SK-N-MC (cell line): ENCODE results near the gene CTSO.

Experiments used
- DNase-seq: peaks from one replicate; pipeline ENCODE4 v3.0.0-alpha.2; 2011; ENCODE audit warnings: low read depth, low spot score
- H3K27ac ChIP-seq: fragments of 200-600 bp; sonication (generic); 2 replicates; pipeline ENCODE4 v1.5.1; 2016; ENCODE audit warnings: mixed run types
- H3K36me3 ChIP-seq: fragments of 200-600 bp; sonication (generic); 2 replicates; pipeline ENCODE4 v1.6.1; 2017; ENCODE audit warnings: antibody characterized with exemption, low read length, mixed read lengths; ENCODE audit not compliant: insufficient read depth
- H3K4me3 ChIP-seq: fragments of 200-600 bp; sonication (generic); 2 replicates; pipeline ENCODE4 v1.5.1; 2016
- H3K9ac ChIP-seq: fragments of 200-600 bp; sonication (generic); 2 replicates; pipeline ENCODE4 v1.8.0; 2017; ENCODE audit warnings: mixed run types, mixed read lengths; ENCODE audit not compliant: insufficient read length
- H3K9me3 ChIP-seq: fragments of 200-600 bp; sonication (generic); 2 replicates; pipeline ENCODE4 v1.6.1; 2017; ENCODE audit warnings: low read depth, mild to moderate bottlenecking, antibody characterized with exemption, low read length, moderate library complexity, mixed read lengths
- EZH2 ChIP-seq: fragments of 200-600 bp; sonication (generic); IDR thresholded peaks from one replicate; pipeline ENCODE4 v1.6.1; 2017; ENCODE audit warnings: antibody characterized with exemption
- FOXP2 ChIP-seq: optimal IDR thresholded peaks from 2 replicates; pipeline ENCODE3; 2011; ENCODE audit warnings: mild to moderate bottlenecking, moderate library complexity; ENCODE audit not compliant: insufficient read depth; ENCODE audit errors: extremely low read length, control extremely low read depth
- POLR2AphosphoS5 ChIP-seq: IDR thresholded peaks from 2 replicates; pipeline ENCODE4 v1.6.1; 2012; ENCODE audit warnings: mild to moderate bottlenecking, low read depth, low read length, borderline replicate concordance

The CTSO gene

DNA sequence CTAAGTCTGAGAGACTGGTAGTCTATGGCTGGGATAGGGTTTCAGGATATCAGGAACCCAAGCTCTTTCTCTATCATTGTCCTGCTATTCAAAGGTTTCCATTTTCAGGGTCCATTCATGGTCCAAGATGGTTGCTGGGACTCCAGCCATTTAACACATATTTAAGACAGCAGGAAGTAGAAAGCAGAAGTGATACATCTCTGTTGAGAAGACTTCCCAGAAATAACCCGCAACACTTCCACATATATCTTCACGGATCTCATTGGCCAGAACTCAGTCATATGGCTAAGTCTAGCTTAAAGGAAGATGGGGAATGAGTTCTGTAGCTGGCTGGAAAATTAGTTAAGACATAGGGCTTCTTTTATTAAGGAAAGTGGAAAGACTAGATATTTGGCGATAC, 23.8 kb downstream of the CTSO start:
- Histone ChIP-seq H3K4me3 (no peak overlapping the region), H3K27ac (no peak overlapping the region), H3K9me3 (no peaks in the 10 kb centered on the region), H3K36me3 (no peaks in the 10 kb centered on the region), H3K9ac (no peak overlapping the region)
- TF ChIP-seq POLR2AphosphoS5 (no peak), FOXP2 (no peak), EZH2 (no peak)
- DNase-seq = no peak

- no peak overlapping the region for H3K27ac ChIP-seq
- no peak for TF ChIP-seq FOXP2
- no peak for TF ChIP-seq EZH2
- H3K9me3 ChIP-seq = no peaks in the 10 kb centered on the region
- no peak overlapping the region for H3K9ac ChIP-seq
- DNase-seq = no peak
- H3K4me3 ChIP-seq = no peak overlapping the region
- no peaks in the 10 kb centered on the region for H3K36me3 ChIP-seq
Measured at GRCh38 chr4:155924637-155925036, 29.0 kb downstream of the CTSO start.

GRCh38 chr4:155921597-155921996, 32.1 kb downstream of the CTSO start:
- Histone ChIP-seq H3K4me3 (no peak overlapping the region), H3K36me3 (no peaks in the 10 kb centered on the region), H3K9me3 (no peaks in the 10 kb centered on the region), H3K27ac (no peak overlapping the region), H3K9ac (no peak overlapping the region)
- TF ChIP-seq POLR2AphosphoS5 = no peak
- no peak for TF ChIP-seq FOXP2
- TF ChIP-seq EZH2 = no peak
- no peak for DNase-seq

- H3K36me3 ChIP-seq = no peaks in the 10 kb centered on the region
- TF ChIP-seq POLR2AphosphoS5 (no peak), FOXP2 (no peak), EZH2 (no peak)
- H3K4me3 ChIP-seq = no peak overlapping the region
- no peak for DNase-seq
- no peak overlapping the region for H3K27ac ChIP-seq
- no peak overlapping the region for H3K9ac ChIP-seq
- no peaks in the 10 kb centered on the region for H3K9me3 ChIP-seq
Measured at GRCh38 chr4:155914782-155915181, 38.9 kb downstream of the CTSO start.

GRCh38 chr4:155911905-155912304, 41.8 kb downstream of the CTSO start:
- TF ChIP-seq POLR2AphosphoS5 (no peak), EZH2 (no peak), FOXP2 (no peak)
- DNase-seq = no peak
- Histone ChIP-seq H3K9me3 (no peaks in the 10 kb centered on the region), H3K36me3 (no peaks in the 10 kb centered on the region), H3K9ac (no peak overlapping the region), H3K4me3 (no peak overlapping the region), H3K27ac (no peak overlapping the region)

DNA sequence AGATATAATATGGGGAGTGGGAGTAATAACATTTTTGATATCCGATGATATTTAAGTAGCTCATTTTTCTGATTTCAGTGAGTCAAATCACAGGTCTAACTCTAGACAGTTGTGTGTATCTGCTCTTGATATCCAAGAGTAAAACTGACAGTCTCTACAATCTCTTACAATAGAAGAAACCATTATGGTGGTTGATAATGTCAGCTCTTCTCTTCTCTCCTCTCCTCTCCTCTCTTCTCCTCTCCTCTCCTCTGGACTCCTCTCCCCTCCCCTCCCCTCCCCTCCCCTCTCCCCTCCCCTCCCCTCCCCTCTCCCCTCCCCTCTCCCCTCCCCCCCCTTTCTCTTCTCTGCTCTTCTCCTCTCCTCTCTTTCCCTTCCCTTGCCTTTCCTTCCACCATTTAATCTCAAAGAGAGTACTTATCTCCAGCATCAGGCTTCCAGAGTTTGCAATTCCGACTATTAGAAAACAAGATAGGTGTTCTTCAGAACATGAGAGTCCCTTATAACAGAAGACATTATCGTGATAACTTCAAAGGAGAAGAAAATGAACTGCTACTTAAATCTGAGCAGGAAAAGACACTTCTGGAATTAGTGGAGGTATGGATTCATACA, 43.9 kb downstream of the CTSO start:
- no peak for TF ChIP-seq FOXP2
- no peak for TF ChIP-seq POLR2AphosphoS5
- no peak for TF ChIP-seq EZH2

DNA sequence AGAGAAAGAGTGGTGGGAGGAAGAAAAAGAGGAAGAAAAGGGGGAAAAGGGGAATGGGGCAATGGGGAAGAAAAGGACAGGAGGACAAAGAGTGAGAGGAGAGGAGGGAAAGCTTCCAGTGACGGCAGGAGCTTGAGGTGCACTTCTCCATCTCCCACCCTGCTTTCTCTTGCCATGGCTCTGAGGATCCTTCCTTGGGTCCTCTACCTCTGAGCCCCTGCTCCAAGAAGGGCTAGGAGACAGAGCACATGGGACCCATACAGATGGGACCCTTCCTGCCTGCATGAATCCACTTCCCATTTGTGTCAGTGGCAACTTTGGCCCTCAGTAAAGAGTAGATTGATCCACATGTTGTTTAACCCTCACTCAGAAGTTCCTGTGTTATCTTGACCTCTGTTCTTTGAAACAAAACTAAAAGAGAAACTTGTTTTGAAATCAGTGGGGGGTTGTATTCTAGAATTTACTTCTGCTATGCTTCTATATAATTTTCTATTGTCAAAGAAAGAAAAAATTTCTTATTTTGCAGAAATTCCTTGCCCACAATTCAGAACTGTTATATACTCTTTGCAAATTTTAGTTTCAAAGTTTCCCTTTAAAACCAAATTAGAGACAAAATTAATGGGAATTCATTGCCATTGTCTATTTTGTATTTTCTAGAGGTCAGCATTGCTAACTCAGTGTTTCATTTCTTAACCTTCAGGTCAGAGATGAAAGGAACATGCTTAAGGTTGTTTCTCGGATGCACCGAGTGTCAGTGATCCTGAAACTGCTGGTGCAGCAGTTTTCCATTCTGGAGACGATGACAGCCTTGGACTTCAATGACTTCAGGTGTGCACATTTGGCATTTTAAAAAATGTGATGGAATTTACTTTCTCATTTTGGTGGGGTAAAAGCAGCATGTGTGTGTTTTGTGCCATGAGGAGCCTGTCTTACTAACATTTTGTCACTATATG, 45.2 kb downstream of the CTSO start:
- Histone ChIP-seq H3K4me3 (no peak overlapping the region), H3K9ac (no peak overlapping the region), H3K36me3 (no peaks in the 10 kb centered on the region), H3K27ac (no peak overlapping the region), H3K9me3 (no peaks in the 10 kb centered on the region)
- TF ChIP-seq FOXP2 (no peak), EZH2 (no peak), POLR2AphosphoS5 (no peak)
- DNase-seq = no peak

More for the DNA sequence above, 43.9 kb downstream of the CTSO start:
- no peak overlapping the region for H3K9ac ChIP-seq
- no peaks in the 10 kb centered on the region for H3K36me3 ChIP-seq
- H3K27ac ChIP-seq = no peak overlapping the region
- no peak for DNase-seq
- H3K9me3 ChIP-seq = no peaks in the 10 kb centered on the region
- H3K4me3 ChIP-seq = no peak overlapping the region

GRCh38 chr4:155907556-155907955, 46.1 kb downstream of the CTSO start:
- peak overlapping the region; percentile 60; the same call in 1 of the 2 replicates for H3K27ac ChIP-seq
- no peak for DNase-seq
- H3K36me3 ChIP-seq = no peaks in the 10 kb centered on the region
- TF ChIP-seq EZH2 (no peak), POLR2AphosphoS5 (no peak)
- no peak overlapping the region; the same call in 1 of the 2 replicates for H3K4me3 ChIP-seq
- no peaks in the 10 kb centered on the region for H3K9me3 ChIP-seq
- no peak overlapping the region for H3K9ac ChIP-seq
